Osteocyte (in vitro differentiated cells): ENCODE measurements around the gene FABP1. TPM values are rescaled to one million over a fixed set of nuclear protein-coding genes. Genes with fewer than 3 reads are reported as not detected.

Source experiments
- DNase-seq: peaks from one replicate; pipeline ENCODE4 v3.0.0; 2021; ENCODE audit warnings: mixed read lengths; ENCODE audit not compliant: unreplicated experiment; ENCODE audit errors: extremely low spot score
- H3K27ac Mint-ChIP-seq: one replicate; pipeline ENCODE4 v1.8.0; 2021; ENCODE audit warnings: mild to moderate bottlenecking, mixed read lengths; ENCODE audit not compliant: unreplicated experiment
- H3K27me3 Mint-ChIP-seq: one replicate; pipeline ENCODE4 v1.8.0; 2021; ENCODE audit warnings: mixed read lengths; ENCODE audit not compliant: unreplicated experiment
- H3K36me3 Mint-ChIP-seq: one replicate; pipeline ENCODE4 v1.8.0; 2021; ENCODE audit warnings: mixed read lengths; ENCODE audit not compliant: unreplicated experiment
- H3K4me1 Mint-ChIP-seq: one replicate; pipeline ENCODE4 v1.8.0; 2021; ENCODE audit warnings: mixed read lengths; ENCODE audit not compliant: unreplicated experiment
- H3K4me3 Mint-ChIP-seq: one replicate; pipeline ENCODE4 v1.8.0; 2021; ENCODE audit warnings: mild to moderate bottlenecking, moderate library complexity, mixed read lengths; ENCODE audit not compliant: unreplicated experiment
- H3K9me3 Mint-ChIP-seq: one replicate; pipeline ENCODE4 v1.8.0; 2021; ENCODE audit warnings: mixed read lengths; ENCODE audit not compliant: unreplicated experiment
- CTCF ChIP-seq: fragments of 200-600 bp; sonication (generic); IDR thresholded peaks from 2 replicates; pipeline ENCODE4 v1.5.0; 2021; ENCODE audit warnings: antibody characterized with exemption, mild to moderate bottlenecking, moderate library complexity
- total RNA-seq: library from RNA; stranded (reverse); gene quantifications from 2 replicates; pipeline ENCODE4 v1.2.1, GENCODE V29; 2021

FABP1 gene
- total RNA-seq, 1 donor from 2014 or later, result not detected

GRCh38 chr2:88116669-88117432 is 11.0 kb downstream of the FABP1 start:
- no peak overlapping the region for H3K4me3 Mint-ChIP-seq

GRCh38 chr2:88115825-88116518 is 11.9 kb downstream of the FABP1 start:
- no peaks in the 10 kb centered on the region for H3K9me3 Mint-ChIP-seq
- H3K27ac Mint-ChIP-seq, result no peak overlapping the region
- no peaks in the 10 kb centered on the region for H3K4me1 Mint-ChIP-seq
- H3K4me3 Mint-ChIP-seq, result no peak overlapping the region
- peaks cover 10% of the 10 kb centered on the region for H3K27me3 Mint-ChIP-seq
- H3K36me3 Mint-ChIP-seq, result no peaks in the 10 kb centered on the region
- DNase-seq, result no peak
- no peak for TF ChIP-seq CTCF

More at GRCh38 chr2:88116669-88117432, 11.0 kb downstream of the FABP1 start:
- no peak for DNase-seq
- Mint-ChIP-seq H3K36me3 (no peaks in the 10 kb centered on the region), H3K9me3 (no peaks in the 10 kb centered on the region), H3K27ac (no peak overlapping the region), H3K4me1 (no peaks in the 10 kb centered on the region), H3K27me3 (peaks cover 16% of the 10 kb centered on the region)
- TF ChIP-seq CTCF, result no peak

DNA sequence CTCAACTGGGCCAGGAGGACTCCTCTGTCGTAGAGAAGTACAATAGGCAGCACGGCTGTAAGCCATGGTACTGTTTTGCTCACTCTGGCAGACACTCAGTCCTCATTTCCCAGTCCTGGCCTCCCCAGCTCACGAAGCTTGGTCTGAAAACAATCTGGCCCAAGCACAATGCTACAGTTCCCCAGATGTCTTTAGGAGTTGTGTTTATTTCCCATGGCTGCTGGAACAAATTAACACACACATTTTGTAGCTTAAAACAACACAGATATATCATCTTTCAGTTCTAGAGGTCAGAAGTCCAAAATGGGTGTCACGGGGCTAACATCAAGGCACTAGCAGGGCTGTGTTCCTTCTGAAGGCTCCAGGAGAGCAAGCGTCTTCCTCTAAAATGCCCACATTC is 13.0 kb downstream of the FABP1 start:
- peaks cover 8% of the 10 kb centered on the region for H3K27me3 Mint-ChIP-seq
- H3K4me3 Mint-ChIP-seq, result no peak overlapping the region
- no peak overlapping the region for H3K27ac Mint-ChIP-seq
- no peaks in the 10 kb centered on the region for H3K9me3 Mint-ChIP-seq
- H3K36me3 Mint-ChIP-seq, result no peaks in the 10 kb centered on the region
- no peaks in the 10 kb centered on the region for H3K4me1 Mint-ChIP-seq
- DNase-seq, result no peak
- no peak for TF ChIP-seq CTCF

DNA sequence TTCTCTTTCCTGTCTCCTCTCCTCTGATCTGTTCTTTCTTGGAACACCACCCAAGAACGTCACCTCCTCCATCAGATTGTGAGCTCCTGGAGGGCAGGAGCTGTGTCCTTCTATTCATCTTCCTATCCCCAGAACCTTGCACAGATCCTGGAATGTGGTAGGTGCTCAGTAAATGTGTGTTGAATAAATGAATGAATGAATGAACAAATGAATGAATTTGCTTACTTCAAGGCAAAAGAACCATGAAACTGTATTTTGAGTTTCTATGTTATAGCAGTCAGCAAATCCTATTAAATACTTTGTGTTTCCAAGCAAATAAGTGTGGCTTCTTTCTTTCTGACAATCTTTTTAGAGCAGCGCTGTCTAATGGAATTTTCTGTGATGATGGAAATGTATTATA is 14.8 kb downstream of the FABP1 start:
- H3K9me3 Mint-ChIP-seq, result no peaks in the 10 kb centered on the region
- no peak overlapping the region for H3K27ac Mint-ChIP-seq
- no peaks in the 10 kb centered on the region for H3K4me1 Mint-ChIP-seq
- DNase-seq, result no peak
- TF ChIP-seq CTCF, result no peak
- H3K27me3 Mint-ChIP-seq, result peaks cover 5% of the 10 kb centered on the region
- H3K36me3 Mint-ChIP-seq, result no peaks in the 10 kb centered on the region
- H3K4me3 Mint-ChIP-seq, result no peak overlapping the region

- H3K4me1 Mint-ChIP-seq, result no peaks in the 10 kb centered on the region
- H3K4me3 Mint-ChIP-seq, result no peak overlapping the region
- no peaks in the 10 kb centered on the region for H3K9me3 Mint-ChIP-seq
- H3K36me3 Mint-ChIP-seq, result no peaks in the 10 kb centered on the region
- no peak for DNase-seq
- no peak for TF ChIP-seq CTCF
- no peak overlapping the region for H3K27ac Mint-ChIP-seq
- H3K27me3 Mint-ChIP-seq, result peaks cover 2% of the 10 kb centered on the region
These were observed 17.0 kb downstream of the FABP1 start for GRCh38 chr2:88110830-88111229.
